Prostate gland (tissue), 2 donors: ENCODE data around the gene ARL2BP. TPM values are rescaled to one million over a fixed set of nuclear protein-coding genes. Genes with fewer than 3 reads are reported as not detected.

ENCODE experiments used
- DNase-seq: peaks from one replicate; pipeline ENCODE4 v3.0.0-alpha.2; 2019; ENCODE audit warnings: low spot score
- H3K27ac ChIP-seq, 2 donors: fragments of 200-600 bp; sonication (generic); 2 replicates each; pipeline ENCODE4 v1.5.1; 2017 to 2019
- H3K27me3 ChIP-seq: fragments of 200-600 bp; sonication (generic); replicated peaks from 2 replicates; pipeline ENCODE4 v1.5.1; 2019; ENCODE audit not compliant: insufficient read depth
- H3K36me3 ChIP-seq, 2 donors: fragments of 200-600 bp; sonication (generic); 1 replicate in 1 of 2; 2 replicates in 1 of 2; pipeline versions ENCODE4 v1.5.1 to v1.8.1; 2017 to 2019
- H3K4me1 ChIP-seq: fragments of 200-600 bp; sonication (generic); replicated peaks from 2 replicates; pipeline ENCODE4 v1.5.1; 2019
- H3K4me3 ChIP-seq, 2 donors: fragments of 200-600 bp; sonication (generic); 2 replicates each; pipeline ENCODE4 v1.5.1; 2017 to 2019
- H3K9me3 ChIP-seq: fragments of 200-600 bp; sonication (generic); 2 replicates; pipeline ENCODE4 v1.5.1; 2017
- CTCF ChIP-seq, 4 experiments: fragments of 200-600 bp in 2 of 4; fragments of 450-650 bp in 2 of 4; sonication (generic) in 2 of 4; IDR thresholded peaks; 1 replicate in 3 of 4; 2 replicates in 1 of 4; pipeline ENCODE4 v1.5.1; 2016 to 2019; ENCODE audit warnings: antibody characterized with exemption in 4 of 4, mild to moderate bottlenecking in 2 of 4, moderate library complexity in 2 of 4
- POLR2A ChIP-seq: fragments of 450-650 bp; IDR thresholded peaks from one replicate; pipeline ENCODE4 v1.6.1; 2016; ENCODE audit warnings: antibody characterized with exemption, mild to moderate bottlenecking
- POLR2AphosphoS5 ChIP-seq: sonication (generic); formaldehyde crosslinking; IDR thresholded peaks from one replicate; pipeline ENCODE4 v1.6.1; 2017; ENCODE audit warnings: antibody characterized with exemption
- WGBS: methylation state at CpG from one replicate; pipeline ENCODE4 v1.1.5; 2018; 5-methylcytosine and 5-hydroxymethylcytosine counted together
- intact Hi-C: fragments of 100-400 bp; cut with DNase I; formaldehyde crosslinking; loops from one replicate; pipeline ENCODE4 v1.14.2; 2022
- total RNA-seq, 2 donors: library from RNA; depleted of rRNA; stranded (reverse); fragments of >200 nt; gene quantifications; one replicate each; pipeline ENCODE4 v1.1.0, GENCODE V29; 2016

The ARL2BP gene
- total RNA-seq, 2 donors from 2014 or later: 62.3 to 81.4 TPM

DNA sequence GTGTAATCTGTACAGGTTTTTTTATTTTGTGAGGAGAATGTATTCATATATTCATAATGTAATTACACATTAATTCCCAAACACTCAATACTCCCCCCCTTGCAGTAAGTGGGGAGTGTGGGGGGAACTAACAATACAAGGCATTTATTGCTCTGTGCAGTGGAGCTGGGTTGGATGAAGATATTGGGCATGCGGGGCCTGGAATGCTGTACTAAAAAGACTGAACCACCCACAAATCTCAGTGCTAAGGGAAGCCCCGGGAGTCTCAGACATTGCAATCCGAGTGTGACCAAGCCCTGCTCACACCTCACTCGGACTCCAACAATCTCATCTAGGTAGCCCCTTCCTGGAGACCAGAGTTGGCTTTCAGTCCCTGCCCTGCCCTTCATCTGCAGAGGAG lies 33.4 kb downstream of the ARL2BP start:
- no peaks in the 10 kb centered on the region for H3K27me3 ChIP-seq
- WGBS: 43% methylated on average over 4 of the region's 4 CpGs
- H3K27ac ChIP-seq: no peak overlapping the region
- no peak for DNase-seq
- no peak overlapping the region for H3K4me3 ChIP-seq
- no peak for TF ChIP-seq POLR2AphosphoS5
- TF ChIP-seq POLR2A: no peak
- TF ChIP-seq CTCF (IDR thresholded peaks at IDR 0.05): no peak
- no peaks in the 10 kb centered on the region for H3K4me1 ChIP-seq
- H3K36me3 ChIP-seq: no peaks in the 10 kb centered on the region
- intact Hi-C loops: no loop called here
- H3K9me3 ChIP-seq: no peaks in the 10 kb centered on the region

GRCh38 chr16:57279780-57280638 lies 35.0 kb downstream of the ARL2BP start:
- TF ChIP-seq POLR2AphosphoS5 (no peak), POLR2A (no peak), CTCF (IDR thresholded peaks at IDR 0.05) (no peak)
- WGBS: 57% methylated on average over 7 of the region's 7 CpGs
- intact Hi-C loops: loop anchor here (5.0 kb wide), 1 partner anchor 33 kb away; the partner anchor contains the start of gene ARL2BP
- no peaks in the 10 kb centered on the region for H3K36me3 ChIP-seq
- DNase-seq: no peak
- no peaks in the 10 kb centered on the region for H3K4me1 ChIP-seq
- no peak overlapping the region for H3K4me3 ChIP-seq
- H3K9me3 ChIP-seq: no peaks in the 10 kb centered on the region
- no peak overlapping the region for H3K27ac ChIP-seq
- no peaks in the 10 kb centered on the region for H3K27me3 ChIP-seq

- intact Hi-C loops: loop anchor here (5.0 kb wide), 1 partner anchor 34 kb away; the partner anchor contains the start of gene ARL2BP
Measured at GRCh38 chr16:57281791-57282190, 36.7 kb downstream of the ARL2BP start.

GRCh38 chr16:57282510-57283213 lies 37.6 kb downstream of the ARL2BP start:
- no peaks in the 10 kb centered on the region for H3K4me1 ChIP-seq

More at GRCh38 chr16:57281791-57282190, 36.7 kb downstream of the ARL2BP start:
- H3K36me3 ChIP-seq: no peaks in the 10 kb centered on the region
- DNase-seq: no peak
- H3K9me3 ChIP-seq: no peaks in the 10 kb centered on the region
- 90% methylated on average over 3 of the region's 3 CpGs for WGBS
- H3K4me3 ChIP-seq: no peak overlapping the region
- H3K27ac ChIP-seq: no peak overlapping the region
- H3K4me1 ChIP-seq: no peaks in the 10 kb centered on the region
- H3K27me3 ChIP-seq: no peaks in the 10 kb centered on the region
- TF ChIP-seq CTCF (IDR thresholded peaks at IDR 0.05) (no peak), POLR2AphosphoS5 (no peak), POLR2A (no peak)

More at GRCh38 chr16:57282510-57283213, 37.6 kb downstream of the ARL2BP start:
- no peaks in the 10 kb centered on the region for H3K36me3 ChIP-seq
- no peaks in the 10 kb centered on the region for H3K27me3 ChIP-seq
- TF ChIP-seq CTCF (IDR thresholded peaks at IDR 0.05) (no peak), POLR2AphosphoS5 (no peak), POLR2A (no peak)
- DNase-seq: no peak
- 54% methylated on average over 8 of the region's 8 CpGs for WGBS
- H3K9me3 ChIP-seq: no peaks in the 10 kb centered on the region
- no peak overlapping the region for H3K4me3 ChIP-seq
- intact Hi-C loops: loop anchor here (5.0 kb wide), 1 partner anchor 35 kb away; the partner anchor contains the start of gene ARL2BP
- H3K27ac ChIP-seq: no peak overlapping the region
